OCI-LY7 (cell line): ENCODE measurements around the gene MESD. TPM values are rescaled to one million over a fixed set of nuclear protein-coding genes. Genes with fewer than 3 reads are reported as not detected.

ENCODE experiments used
- BruUV-seq: library from RNA; stranded (reverse); fragments of 400-500 nt; replicated peaks from 2 replicates; lab custom pipeline; 2021; lab: Mats Ljungman, UMichigan
- CTCF ChIA-PET: fragments of 300-600 bp; sonication (Branson Sonifier 250); formaldehyde crosslinking; loops from one replicate; lab custom pipeline; 2022; ENCODE audit warnings: antibody characterized with exemption; ENCODE audit not compliant: unreplicated experiment; lab: Charles Lee
- POLR2A ChIA-PET: fragments of 300-600 bp; sonication (Branson Sonifier 250); formaldehyde crosslinking; loops from one replicate; lab custom pipeline; 2022; ENCODE audit warnings: antibody characterized with exemption; lab: Charles Lee
- DNase-seq: peaks from one replicate; pipeline ENCODE4 v3.0.0-alpha.2; 2015; ENCODE audit warnings: low spot score
- H2AFZ ChIP-seq: fragments of 200-600 bp; sonication (generic), shearing (Covaris generic); 2 replicates; pipeline ENCODE4 v1.6.1; 2014; ENCODE audit warnings: mild to moderate bottlenecking, antibody characterized with exemption, low read length, moderate library complexity
- H3K27ac ChIP-seq: fragments of 200-600 bp; sonication (generic); 2 replicates; pipeline ENCODE4 v1.5.1; 2014; ENCODE audit warnings: mixed run types, low read depth, mild to moderate bottlenecking, moderate library complexity, low read length, inconsistent platforms; ENCODE audit not compliant: poor library complexity, severe bottlenecking
- H3K36me3 ChIP-seq: fragments of 200-600 bp; sonication (generic); 2 replicates; pipeline ENCODE4 v1.6.1; 2014; ENCODE audit warnings: mild to moderate bottlenecking, antibody characterized with exemption, low read length, moderate library complexity, mixed read lengths; ENCODE audit not compliant: insufficient read depth
- H3K4me1 ChIP-seq: fragments of 200-600 bp; sonication (generic); 2 replicates; pipeline ENCODE4 v1.5.1; 2014; ENCODE audit warnings: mild to moderate bottlenecking, low read length; ENCODE audit not compliant: insufficient read depth, poor library complexity, severe bottlenecking
- H3K4me2 ChIP-seq: fragments of 200-600 bp; sonication (generic); 2 replicates; pipeline ENCODE4 v1.6.1; 2014; ENCODE audit warnings: mild to moderate bottlenecking, low read length
- H3K4me3 ChIP-seq: fragments of 200-600 bp; sonication (generic); 2 replicates; pipeline ENCODE4 v1.5.1; 2014; ENCODE audit warnings: mild to moderate bottlenecking, low read depth, low read length; ENCODE audit not compliant: poor library complexity, severe bottlenecking
- H3K79me2 ChIP-seq: fragments of 200-600 bp; sonication (generic); 2 replicates; pipeline ENCODE4 v1.6.1; 2016; ENCODE audit warnings: low read depth, mild to moderate bottlenecking, low read length, moderate library complexity, mixed read lengths; ENCODE audit not compliant: insufficient read depth
- H3K9me2 ChIP-seq: fragments of 200-600 bp; sonication (generic); 2 replicates; pipeline ENCODE4 v1.6.1; 2016; ENCODE audit warnings: mild to moderate bottlenecking, low read length, mixed read lengths; ENCODE audit not compliant: insufficient read depth
- H3K9me3 ChIP-seq: fragments of 200-600 bp; sonication (generic); 2 replicates; pipeline ENCODE4 v1.6.1; 2014; ENCODE audit warnings: mild to moderate bottlenecking, mixed run types, low read length, mixed read lengths
- H4K20me1 ChIP-seq: fragments of 200-600 bp; sonication (generic); 2 replicates; pipeline ENCODE4 v1.6.1; 2014; ENCODE audit warnings: mild to moderate bottlenecking, antibody characterized with exemption, low read length, moderate library complexity, mixed read lengths; ENCODE audit not compliant: insufficient read depth
- EZH2phosphoT487 ChIP-seq: fragments of 200-600 bp; sonication (generic); IDR thresholded peaks from 2 replicates; pipeline ENCODE4 v1.6.1; 2018; ENCODE audit warnings: low read depth, borderline replicate concordance, mild to moderate bottlenecking, mixed run types, antibody characterized with exemption, low read length, moderate library complexity, mixed read lengths
- intact Hi-C: fragments of 100-400 bp; cut with micrococcal nuclease; formaldehyde crosslinking; loops from one replicate; pipeline ENCODE4 v1.10.0; 2022; ENCODE audit not compliant: unreplicated experiment
- total RNA-seq, 2 experiments: library from RNA; depleted of rRNA in 1 of 2; stranded (reverse); fragments of >200 nt in 1 of 2; shearing (Covaris generic) in 1 of 2; gene quantifications; 2 replicates each; pipeline ENCODE4 v1.2.3, GENCODE V29; 2014 to 2022
- TF ChIP-seq, protein P1 (sequence below): fragments of 200-600 bp; sonication (generic); conservative IDR thresholded peaks from 2 replicates; pipeline ENCODE4 v1.5.1; 2014; ENCODE audit warnings: mild to moderate bottlenecking, antibody characterized with exemption, low read length, moderate library complexity, mixed read lengths

Gene MESD
- total RNA-seq, 2 experiments from 2014 or later = 17.3 to 27.7 TPM

DNA sequence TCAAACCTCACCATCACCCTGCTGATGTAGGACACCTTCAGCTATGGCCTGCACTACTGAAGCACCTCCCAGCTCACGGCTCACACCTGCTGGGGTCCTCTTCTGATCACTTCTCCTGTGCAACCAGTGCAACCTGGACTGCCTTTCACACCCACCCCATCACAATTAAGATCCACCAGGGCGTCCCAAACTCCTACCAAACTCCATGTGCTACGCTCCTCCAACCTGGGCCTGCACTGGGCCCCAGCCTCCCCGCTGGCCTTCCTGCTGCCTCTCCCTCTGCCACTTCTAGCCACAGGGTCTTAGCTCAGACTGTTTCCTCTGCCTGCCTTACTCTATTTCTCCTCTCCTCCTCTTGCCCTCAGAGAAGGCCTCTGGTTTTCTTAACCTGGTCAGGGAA is 12.8 kb downstream of the MESD start:
- Histone ChIP-seq H3K9me3 (no peaks in the 10 kb centered on the region), H2AFZ (no peak overlapping the region), H3K27ac (no peak overlapping the region), H3K4me2 (no peak overlapping the region), H3K4me1 (peaks cover 29% of the 10 kb centered on the region), H3K9me2 (no peaks in the 10 kb centered on the region), H3K4me3 (no peak overlapping the region), H3K79me2 (0 out of 2 replicates have a peak, but pooled peaks cover 1% of the 10 kb centered on the region), H4K20me1 (peaks cover 16% of the 10 kb centered on the region), H3K36me3 (peaks cover 47% of the 10 kb centered on the region)
- BruUV-seq = no TSS peak
- CTCF ChIA-PET = no interaction called here
- POLR2A ChIA-PET = interaction anchor here (0.6 kb wide), 2 partner anchors 18 to 22 kb away, joined by 3 to 5 read pairs; no protein-coding TSS in a partner anchor
- no peak for DNase-seq
- intact Hi-C loops = loop anchor here (1.0 to 2.0 kb wide), 2 partner anchors 131 to 290 kb away; no protein-coding TSS in a partner anchor
- TF ChIP-seq, protein P1, sequence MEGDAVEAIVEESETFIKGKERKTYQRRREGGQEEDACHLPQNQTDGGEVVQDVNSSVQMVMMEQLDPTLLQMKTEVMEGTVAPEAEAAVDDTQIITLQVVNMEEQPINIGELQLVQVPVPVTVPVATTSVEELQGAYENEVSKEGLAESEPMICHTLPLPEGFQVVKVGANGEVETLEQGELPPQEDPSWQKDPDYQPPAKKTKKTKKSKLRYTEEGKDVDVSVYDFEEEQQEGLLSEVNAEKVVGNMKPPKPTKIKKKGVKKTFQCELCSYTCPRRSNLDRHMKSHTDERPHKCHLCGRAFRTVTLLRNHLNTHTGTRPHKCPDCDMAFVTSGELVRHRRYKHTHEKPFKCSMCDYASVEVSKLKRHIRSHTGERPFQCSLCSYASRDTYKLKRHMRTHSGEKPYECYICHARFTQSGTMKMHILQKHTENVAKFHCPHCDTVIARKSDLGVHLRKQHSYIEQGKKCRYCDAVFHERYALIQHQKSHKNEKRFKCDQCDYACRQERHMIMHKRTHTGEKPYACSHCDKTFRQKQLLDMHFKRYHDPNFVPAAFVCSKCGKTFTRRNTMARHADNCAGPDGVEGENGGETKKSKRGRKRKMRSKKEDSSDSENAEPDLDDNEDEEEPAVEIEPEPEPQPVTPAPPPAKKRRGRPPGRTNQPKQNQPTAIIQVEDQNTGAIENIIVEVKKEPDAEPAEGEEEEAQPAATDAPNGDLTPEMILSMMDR = no peak
- TF ChIP-seq EZH2phosphoT487 = no peak

DNA sequence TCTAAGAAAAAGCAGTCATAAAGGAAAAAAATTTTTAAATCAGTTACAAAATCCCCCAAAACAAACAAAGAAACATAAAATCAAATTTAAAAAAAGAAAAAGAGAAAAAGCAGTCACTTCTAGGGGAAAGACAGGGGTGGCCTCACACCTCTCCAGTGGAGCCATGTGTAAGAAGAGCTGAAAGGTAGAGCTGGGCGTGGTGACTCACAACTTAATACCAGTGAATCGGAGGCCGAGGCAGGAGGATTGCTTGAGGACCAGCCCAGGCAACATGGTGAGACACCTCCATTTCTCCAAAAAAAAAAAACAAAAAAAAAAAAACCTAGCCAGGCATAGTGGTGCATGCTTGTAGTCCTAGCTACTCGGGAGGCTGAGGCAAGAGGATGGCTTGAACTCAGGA is 14.7 kb downstream of the MESD start:
- Histone ChIP-seq H3K9me3 (no peaks in the 10 kb centered on the region), H4K20me1 (peaks cover 16% of the 10 kb centered on the region), H3K4me3 (no peak overlapping the region), H3K9me2 (no peaks in the 10 kb centered on the region), H3K36me3 (peaks cover 42% of the 10 kb centered on the region), H3K79me2 (no peaks in the 10 kb centered on the region), H2AFZ (no peak overlapping the region), H3K4me2 (no peak overlapping the region), H3K27ac (no peak overlapping the region), H3K4me1 (peaks cover 23% of the 10 kb centered on the region)
- DNase-seq = no peak
- no TSS peak for BruUV-seq
- intact Hi-C loops = loop anchor here (5.0 kb wide), 1 partner anchor 408 kb away; no protein-coding TSS in a partner anchor
- TF ChIP-seq EZH2phosphoT487 = no peak
- TF ChIP-seq, protein P1 = no peak
- POLR2A ChIA-PET = interaction anchor here (0.7 to 0.9 kb wide), 4 partner anchors 100 to 309 kb away, joined by 3 to 9 read pairs (median 4); no protein-coding TSS in a partner anchor
- CTCF ChIA-PET = no interaction called here

- ChIA-PET CTCF (no interaction called here), POLR2A (no interaction called here)
Observed at GRCh38 chr15:80972276-80972675, 17.3 kb downstream of the MESD start.

More at GRCh38 chr15:80972276-80972675, 17.3 kb downstream of the MESD start:
- no peak for DNase-seq
- Histone ChIP-seq H3K4me1 (no peaks in the 10 kb centered on the region), H4K20me1 (peaks cover 2% of the 10 kb centered on the region), H3K79me2 (no peaks in the 10 kb centered on the region), H3K9me3 (no peaks in the 10 kb centered on the region), H3K9me2 (no peaks in the 10 kb centered on the region), H3K4me2 (no peak overlapping the region), H3K4me3 (no peak overlapping the region), H3K27ac (no peak overlapping the region), H3K36me3 (peaks cover 22% of the 10 kb centered on the region; the same call in 1 of the 2 replicates), H2AFZ (no peak overlapping the region)
- intact Hi-C loops = loop anchor here (5.0 kb wide), 1 partner anchor 405 kb away; no protein-coding TSS in a partner anchor
- TF ChIP-seq, protein P1 = no peak
- TF ChIP-seq EZH2phosphoT487 = no peak
- BruUV-seq = no TSS peak
